SJCRH30 (cell line): Measurements from ENCODE around the gene SLC16A12. TPM values are rescaled to one million over a fixed set of nuclear protein-coding genes. Genes with fewer than 3 reads are reported as not detected.
A peak's percentile ranks its signal among the peaks of the same experiment; 100 is the strongest.
"Not testable (repeated sequence)": the region's sequence is repeated elsewhere in the genome, so short reads cannot be mapped to it uniquely, and the experiment has no call there.

Experiments
- DNase-seq, 2 experiments: peaks; one replicate each; pipeline ENCODE4 v3.0.0-alpha.2; 2015 to 2020
- H3K27ac ChIP-seq: fragments of 250-450 bp; sonication (Bioruptor Pico); 2 replicates; pipeline ENCODE4 v1.5.1; 2020; ENCODE audit warnings: mild to moderate bottlenecking, moderate library complexity
- H3K27me3 ChIP-seq: fragments of 250-450 bp; sonication (Bioruptor Pico); 2 replicates; pipeline ENCODE4 v1.5.1; 2020; ENCODE audit warnings: mild to moderate bottlenecking, moderate library complexity
- H3K36me3 ChIP-seq: fragments of 250-450 bp; sonication (Bioruptor Pico); 2 replicates; pipeline ENCODE4 v1.5.1; 2020; ENCODE audit warnings: mild to moderate bottlenecking, moderate library complexity
- H3K4me1 ChIP-seq: fragments of 250-450 bp; sonication (Bioruptor Pico); 2 replicates; pipeline ENCODE4 v1.5.1; 2020; ENCODE audit warnings: mild to moderate bottlenecking, moderate library complexity
- H3K4me3 ChIP-seq: fragments of 250-450 bp; sonication (Bioruptor Pico); 2 replicates; pipeline ENCODE4 v1.5.1; 2020; ENCODE audit warnings: mild to moderate bottlenecking, moderate library complexity
- H3K9me3 ChIP-seq: fragments of 250-450 bp; sonication (Bioruptor Pico); replicated peaks from 2 replicates; pipeline ENCODE4 v1.5.1; 2020; ENCODE audit warnings: mild to moderate bottlenecking, moderate library complexity
- total RNA-seq: library from RNA; depleted of rRNA; stranded (reverse); fragments of >200 nt; shearing (Covaris generic); gene quantifications from 2 replicates; pipeline ENCODE4 v1.2.3, GENCODE V29; 2014

SLC16A12 gene
- total RNA-seq, 1 experiment from 2014 or later, result 0.18 TPM

- no peaks in the 10 kb centered on the region for H3K9me3 ChIP-seq
- no peaks in the 10 kb centered on the region for H3K36me3 ChIP-seq
- peak in 1 of 2 experiments; percentile 6 for DNase-seq
- no peaks in the 10 kb centered on the region for H3K27me3 ChIP-seq
- H3K4me3 ChIP-seq, result no peak overlapping the region
- no peak overlapping the region for H3K27ac ChIP-seq
- H3K4me1 ChIP-seq, result no peaks in the 10 kb centered on the region
These were observed 20.5 kb upstream of the SLC16A12 start for GRCh38 chr10:89555688-89556445.

DNA sequence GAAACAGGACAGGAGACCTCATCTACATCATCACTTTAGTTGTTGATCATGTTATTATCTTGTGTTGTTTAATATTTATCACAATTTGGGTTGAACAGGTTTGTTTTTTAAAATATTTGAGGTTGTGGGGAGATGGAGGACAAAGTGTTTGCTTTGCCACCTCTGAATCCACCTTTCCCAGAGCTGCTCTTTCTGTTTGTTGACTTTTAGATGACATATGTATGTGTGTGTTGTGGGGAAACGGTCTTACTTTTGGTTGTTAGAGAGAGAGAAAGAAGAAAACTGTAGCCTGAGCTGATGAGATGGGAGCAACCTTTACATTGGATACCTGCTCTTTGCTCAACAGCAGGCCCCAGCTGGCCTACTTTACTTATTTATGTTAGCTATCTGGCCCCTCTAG, 19.0 kb upstream of the SLC16A12 start:
- Histone ChIP-seq H3K36me3 (no peaks in the 10 kb centered on the region), H3K4me1 (no peaks in the 10 kb centered on the region), H3K9me3 (no peaks in the 10 kb centered on the region), H3K27me3 (no peaks in the 10 kb centered on the region), H3K4me3 (no peak overlapping the region), H3K27ac (no peak overlapping the region)
- no peak for DNase-seq

DNA sequence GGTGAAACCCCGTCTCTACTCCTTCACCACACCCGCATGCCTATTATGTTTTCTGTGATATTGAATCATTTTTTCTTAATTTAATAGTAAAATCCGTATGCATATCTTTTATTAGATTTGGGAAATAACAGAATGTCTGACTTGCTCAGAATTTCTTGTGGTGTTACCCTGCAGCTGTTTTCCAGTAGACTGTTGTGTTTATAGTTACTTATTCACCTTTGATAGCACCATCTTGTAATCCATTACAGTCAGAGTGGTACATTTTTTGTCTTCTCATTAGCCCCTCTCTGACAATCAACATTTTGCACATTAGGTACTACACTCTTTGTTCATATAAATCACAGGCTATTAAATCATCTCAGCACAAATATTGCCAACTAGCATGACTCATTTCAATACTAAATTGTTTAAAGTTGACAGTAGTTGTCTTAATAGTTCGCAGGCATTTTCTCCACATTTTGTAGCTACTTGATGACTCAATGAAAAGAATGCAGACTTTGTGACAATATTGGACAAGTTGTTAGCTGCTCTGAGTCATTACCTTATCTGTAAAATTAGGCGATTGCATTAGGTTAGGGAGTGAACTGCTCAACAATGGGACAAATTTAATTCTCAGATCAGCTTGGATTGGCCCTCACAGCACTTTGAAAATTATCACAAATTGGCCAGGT, 17.8 kb upstream of the SLC16A12 start:
- Histone ChIP-seq H3K27me3 (no peaks in the 10 kb centered on the region), H3K36me3 (no peaks in the 10 kb centered on the region), H3K27ac (no peak overlapping the region), H3K9me3 (no peaks in the 10 kb centered on the region), H3K4me3 (no peak overlapping the region), H3K4me1 (no peaks in the 10 kb centered on the region)
- DNase-seq, result no peak

- no peaks in the 10 kb centered on the region for H3K36me3 ChIP-seq
- H3K27ac ChIP-seq, result no peak overlapping the region
- no peaks in the 10 kb centered on the region for H3K27me3 ChIP-seq
- no peak overlapping the region for H3K4me3 ChIP-seq
- no peak for DNase-seq
- H3K9me3 ChIP-seq, result no peaks in the 10 kb centered on the region
- no peaks in the 10 kb centered on the region for H3K4me1 ChIP-seq
These were observed 16.8 kb upstream of the SLC16A12 start for GRCh38 chr10:89552213-89552612.

- Histone ChIP-seq H3K36me3 (no peaks in the 10 kb centered on the region), H3K4me3 (no peak overlapping the region), H3K27me3 (no peaks in the 10 kb centered on the region), H3K9me3 (no peaks in the 10 kb centered on the region), H3K4me1 (no peaks in the 10 kb centered on the region), H3K27ac (no peak overlapping the region)
- no peak for DNase-seq
These were observed 15.1 kb upstream of the SLC16A12 start for GRCh38 chr10:89550509-89550908.

DNA sequence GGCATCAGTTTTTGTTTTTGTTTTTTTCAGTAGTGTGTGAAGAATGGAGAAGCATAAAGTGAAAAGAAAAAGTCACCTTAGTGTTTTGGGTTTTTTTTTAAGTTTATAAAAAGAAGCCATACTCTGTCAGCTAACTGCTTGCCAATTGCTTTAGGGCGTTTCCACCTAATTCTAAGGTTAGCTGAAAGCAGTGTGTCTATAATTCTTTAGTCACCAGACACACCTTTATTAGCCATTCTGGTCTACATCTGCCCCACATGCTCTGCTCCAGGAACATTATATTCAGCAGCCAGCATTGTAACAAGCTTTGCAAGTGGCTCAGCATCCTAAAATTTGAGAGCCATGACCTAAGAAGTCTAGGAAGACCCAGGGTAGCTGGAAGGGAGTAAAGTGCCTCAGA, 14.1 kb upstream of the SLC16A12 start:
- Histone ChIP-seq H3K36me3 (no peaks in the 10 kb centered on the region), H3K27ac (no peak overlapping the region), H3K4me1 (no peaks in the 10 kb centered on the region), H3K4me3 (no peak overlapping the region), H3K9me3 (no peaks in the 10 kb centered on the region), H3K27me3 (no peaks in the 10 kb centered on the region)
- no peak for DNase-seq

DNA sequence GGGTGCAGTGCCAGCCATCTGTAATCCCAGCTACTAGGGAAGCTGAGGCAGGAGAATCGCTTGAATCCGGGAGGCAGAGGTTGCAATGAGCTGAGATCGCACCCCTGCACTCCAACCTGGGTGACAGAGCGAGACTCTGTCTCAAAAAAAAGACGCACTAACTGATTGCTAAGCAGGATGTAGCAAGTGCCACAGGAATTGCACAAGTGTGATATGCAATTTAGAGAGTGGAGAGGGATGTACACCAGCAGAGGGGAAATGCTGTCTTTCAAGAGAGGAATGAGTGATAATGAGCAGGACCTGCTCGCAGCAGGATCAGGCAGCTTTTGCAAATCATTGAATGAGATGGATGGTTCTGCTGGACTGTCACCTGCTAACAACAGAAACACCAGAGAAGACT, 13.3 kb upstream of the SLC16A12 start:
- no peak for DNase-seq
- Histone ChIP-seq H3K27me3 (no peaks in the 10 kb centered on the region), H3K4me3 (no peak overlapping the region), H3K4me1 (no peaks in the 10 kb centered on the region), H3K27ac (no peak overlapping the region), H3K36me3 (no peaks in the 10 kb centered on the region), H3K9me3 (no peaks in the 10 kb centered on the region)

GRCh38 chr10:89547853-89548513, 12.6 kb upstream of the SLC16A12 start:
- no peak overlapping the region for H3K27ac ChIP-seq
- H3K9me3 ChIP-seq, result no peaks in the 10 kb centered on the region
- H3K4me1 ChIP-seq, result no peaks in the 10 kb centered on the region
- no peaks in the 10 kb centered on the region for H3K36me3 ChIP-seq
- DNase-seq, result no peak
- no peak overlapping the region for H3K4me3 ChIP-seq
- no peaks in the 10 kb centered on the region for H3K27me3 ChIP-seq

DNA sequence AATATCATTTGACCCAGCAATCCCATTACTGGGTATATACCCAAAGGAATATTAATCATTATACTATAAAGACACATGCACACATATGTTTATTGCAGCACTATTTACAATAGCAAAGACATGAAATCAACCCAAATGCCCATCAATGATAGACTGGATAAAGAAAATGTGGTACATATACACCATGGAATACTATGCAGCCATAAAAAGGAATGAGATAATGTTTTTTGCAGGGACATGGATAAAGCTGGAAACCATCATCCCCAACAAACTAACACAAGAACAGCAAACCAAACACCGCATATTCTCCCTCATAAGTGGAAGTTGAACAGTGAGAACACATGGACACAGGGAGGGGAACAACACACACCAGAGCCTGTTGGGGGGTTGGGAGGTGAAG, 11.3 kb upstream of the SLC16A12 start:
- H3K27me3 ChIP-seq, H3K4me3 ChIP-seq, H3K36me3 ChIP-seq: not testable (repeated sequence)

DNA sequence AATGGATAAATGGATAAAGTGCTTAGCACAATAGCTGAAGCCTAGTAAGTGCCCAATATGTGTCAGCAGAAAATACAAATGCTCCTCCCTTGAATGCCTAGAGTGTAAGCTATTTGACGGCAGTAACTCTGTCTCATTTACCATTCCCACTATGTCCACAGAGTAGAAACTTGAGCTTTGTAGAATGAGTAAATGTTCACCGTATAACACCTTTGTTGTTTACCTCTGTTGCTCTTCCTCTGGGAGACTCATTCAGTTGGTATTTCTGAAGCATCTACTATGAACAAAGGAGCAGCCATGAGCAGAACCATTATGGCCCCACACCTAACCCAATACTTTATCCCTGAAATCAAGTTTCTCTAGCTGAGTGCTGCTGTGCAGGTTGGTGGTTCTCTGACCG, 8.4 kb upstream of the SLC16A12 start:
- Histone ChIP-seq H3K4me1 (no peaks in the 10 kb centered on the region), H3K36me3 (no peaks in the 10 kb centered on the region), H3K27me3 (no peaks in the 10 kb centered on the region), H3K9me3 (no peaks in the 10 kb centered on the region), H3K27ac (no peak overlapping the region), H3K4me3 (no peak overlapping the region)
- no peak for DNase-seq

More for the DNA sequence above, 11.3 kb upstream of the SLC16A12 start:
- not testable (repeated sequence) for DNase-seq, H3K27ac ChIP-seq, H3K4me1 ChIP-seq, H3K9me3 ChIP-seq

GRCh38 chr10:89540420-89540949, 5.1 kb upstream of the SLC16A12 start:
- H3K9me3 ChIP-seq, result no peaks in the 10 kb centered on the region
- no peaks in the 10 kb centered on the region for H3K4me1 ChIP-seq
- DNase-seq, result no peak
- no peak overlapping the region for H3K4me3 ChIP-seq
- no peaks in the 10 kb centered on the region for H3K27me3 ChIP-seq
- H3K36me3 ChIP-seq, result no peaks in the 10 kb centered on the region
- no peak overlapping the region for H3K27ac ChIP-seq

GRCh38 chr10:89537364-89537763, 2.0 kb upstream of the SLC16A12 start:
- H3K9me3 ChIP-seq, result no peaks in the 10 kb centered on the region
- no peaks in the 10 kb centered on the region for H3K4me1 ChIP-seq
- no peaks in the 10 kb centered on the region for H3K27me3 ChIP-seq
- no peak for DNase-seq
- no peaks in the 10 kb centered on the region for H3K36me3 ChIP-seq
- no peak overlapping the region for H3K27ac ChIP-seq
- no peak overlapping the region for H3K4me3 ChIP-seq

- Histone ChIP-seq H3K27ac (no peak overlapping the region), H3K27me3 (no peaks in the 10 kb centered on the region), H3K9me3 (no peaks in the 10 kb centered on the region), H3K36me3 (no peaks in the 10 kb centered on the region), H3K4me3 (no peak overlapping the region), H3K4me1 (no peaks in the 10 kb centered on the region)
- DNase-seq, result no peak
These were observed 590 bp upstream of the SLC16A12 start for GRCh38 chr10:89536013-89536354.

- no peak overlapping the region for H3K27ac ChIP-seq
- no peak overlapping the region for H3K4me3 ChIP-seq
- DNase-seq, result no peak
- no peaks in the 10 kb centered on the region for H3K9me3 ChIP-seq
- no peaks in the 10 kb centered on the region for H3K4me1 ChIP-seq
- no peaks in the 10 kb centered on the region for H3K27me3 ChIP-seq
- H3K36me3 ChIP-seq, result no peaks in the 10 kb centered on the region
These were observed 598 bp downstream of the SLC16A12 start for GRCh38 chr10:89534826-89535166.

DNA sequence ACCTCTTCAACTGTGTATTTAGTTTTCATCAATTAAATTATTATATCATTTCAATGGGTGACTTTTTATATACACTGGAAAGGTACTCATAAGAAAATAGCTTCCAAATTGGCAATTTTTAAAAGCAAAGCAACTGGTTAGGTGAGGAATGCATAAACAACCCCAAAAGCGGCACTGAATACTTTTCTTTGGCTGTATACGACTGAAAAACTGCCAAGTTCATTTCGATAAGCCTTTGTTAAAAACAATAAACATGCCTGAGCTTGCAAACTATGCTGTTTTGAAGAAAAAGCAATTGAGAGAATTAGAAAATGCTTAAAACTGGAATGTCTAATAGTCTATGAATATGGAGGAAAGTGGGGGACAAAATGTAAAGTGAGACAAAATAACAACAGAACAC, 2.9 kb downstream of the SLC16A12 start:
- Histone ChIP-seq H3K27me3 (no peaks in the 10 kb centered on the region), H3K4me1 (no peaks in the 10 kb centered on the region), H3K27ac (no peak overlapping the region), H3K9me3 (no peaks in the 10 kb centered on the region), H3K4me3 (no peak overlapping the region), H3K36me3 (no peaks in the 10 kb centered on the region)
- DNase-seq, result no peak
